ENCODE results near the gene ZNF292. TPM values are rescaled to one million over a fixed set of nuclear protein-coding genes. Genes with fewer than 3 reads are reported as not detected.
"Not testable (repeated sequence)": the region's sequence is repeated elsewhere in the genome, so short reads cannot be mapped to it uniquely, and the experiment has no call there.

The ZNF292 gene
- total RNA-seq, 1 experiment from 2014 or later: 34.1 TPM

- POLR2A ChIA-PET (ENCODE audit: unreplicated experiment): no interaction called here
These were observed 75.4 kb downstream of the ZNF292 start for GRCh38 chr6:87230801-87231200.

GRCh38 chr6:87237804-87238203 lies 82.4 kb downstream of the ZNF292 start:
- intact Hi-C loops (cut with micrococcal nuclease; ENCODE audit: unreplicated experiment): loop anchor here (5.0 kb wide), 2 partner anchors 81 to 101 kb away; partner anchors contain the start of gene ZNF292
- no peaks in the 10 kb centered on the region for H4K20me1 ChIP-seq (ENCODE audit: insufficient read depth)
- no peak overlapping the region for H2AFZ ChIP-seq
- no peak for TF ChIP-seq EZH2 (IDR thresholded peaks at IDR 0.05; ENCODE audit: low read depth)
- TF ChIP-seq CTCF (conservative IDR thresholded peaks at IDR 0.05): peak; percentile 63
- H3K4me1 ChIP-seq (replicated peaks; ENCODE audit: insufficient read depth): no peaks in the 10 kb centered on the region
- no peak overlapping the region for H3K27ac ChIP-seq
- H3K27me3 ChIP-seq (ENCODE audit: insufficient read depth, low read depth): no peaks in the 10 kb centered on the region
- H3K4me2 ChIP-seq: no peak overlapping the region
- H3K79me2 ChIP-seq (ENCODE audit: low read depth): no peaks in the 10 kb centered on the region
- DNase-seq: no peak
- no peak overlapping the region for H3K4me3 ChIP-seq
- CTCF ChIA-PET: interaction anchor here (0.7 kb wide), 1 partner anchor 24 kb away, joined by 3 read pairs; no protein-coding TSS in a partner anchor
- H3K9me2 ChIP-seq (ENCODE audit: insufficient read depth): no peaks in the 10 kb centered on the region
- H3F3A ChIP-seq (ENCODE audit: insufficient read depth, low read depth): no peaks in the 10 kb centered on the region
- no peaks in the 10 kb centered on the region for H3K9me3 ChIP-seq (ENCODE audit: insufficient read depth, low read depth)
- no TSS peak for BruUV-seq (replicated peaks)
- POLR2A ChIA-PET (ENCODE audit: unreplicated experiment): no interaction called here
- H3K36me3 ChIP-seq (ENCODE audit: low read depth): no peaks in the 10 kb centered on the region; the same call in 1 of the 2 replicates

More at GRCh38 chr6:87230801-87231200, 75.4 kb downstream of the ZNF292 start:
- intact Hi-C loops (cut with micrococcal nuclease; ENCODE audit: unreplicated experiment): no loop called here
- Histone ChIP-seq H3K36me3 (ENCODE audit: low read depth) (no peaks in the 10 kb centered on the region; the same call in 1 of the 2 replicates), H3K4me1 (replicated peaks; ENCODE audit: insufficient read depth) (no peaks in the 10 kb centered on the region), H3K4me3 (no peak overlapping the region), H3K79me2 (ENCODE audit: low read depth) (no peaks in the 10 kb centered on the region), H3F3A (ENCODE audit: insufficient read depth, low read depth) (no peaks in the 10 kb centered on the region), H2AFZ (no peak overlapping the region), H3K27me3 (ENCODE audit: insufficient read depth, low read depth) (no peaks in the 10 kb centered on the region), H4K20me1 (ENCODE audit: insufficient read depth) (no peaks in the 10 kb centered on the region), H3K4me2 (no peak overlapping the region), H3K9me3 (ENCODE audit: insufficient read depth, low read depth) (no peaks in the 10 kb centered on the region), H3K27ac (no peak overlapping the region), H3K9me2 (ENCODE audit: insufficient read depth) (no peaks in the 10 kb centered on the region)
- no peak for DNase-seq
- TF ChIP-seq CTCF (conservative IDR thresholded peaks at IDR 0.05) (no peak), EZH2 (IDR thresholded peaks at IDR 0.05; ENCODE audit: low read depth) (no peak)
- BruUV-seq (replicated peaks): no TSS peak
- CTCF ChIA-PET: interaction anchor here (0.7 kb wide), 1 partner anchor 510 kb away, joined by 3 read pairs; no protein-coding TSS in a partner anchor

GRCh38 chr6:87239098-87239635 lies 83.8 kb downstream of the ZNF292 start:
- DNase-seq; BruUV-seq (replicated peaks): not testable (repeated sequence)

More at GRCh38 chr6:87239098-87239635, 83.8 kb downstream of the ZNF292 start:
- H3K4me2 ChIP-seq; H4K20me1 ChIP-seq (ENCODE audit: insufficient read depth); CTCF ChIA-PET; H3K9me2 ChIP-seq (ENCODE audit: insufficient read depth); H3F3A ChIP-seq (ENCODE audit: insufficient read depth, low read depth); H3K27me3 ChIP-seq (ENCODE audit: insufficient read depth, low read depth); POLR2A ChIA-PET (ENCODE audit: unreplicated experiment); H3K36me3 ChIP-seq (ENCODE audit: low read depth); H3K9me3 ChIP-seq (ENCODE audit: insufficient read depth, low read depth); H3K27ac ChIP-seq; H3K4me1 ChIP-seq (replicated peaks; ENCODE audit: insufficient read depth); H3K4me3 ChIP-seq; H2AFZ ChIP-seq; H3K79me2 ChIP-seq (ENCODE audit: low read depth): not testable (repeated sequence)
- intact Hi-C loops (cut with micrococcal nuclease; ENCODE audit: unreplicated experiment): loop anchor here (5.0 kb wide), 2 partner anchors 82 to 102 kb away; partner anchors contain the start of gene ZNF292

Data from PC-9 (cell line).